ENCODE results near the gene FBRS.

Gene FBRS

GRCh38 chr16:30645727-30646126 lies 12.5 kb upstream of the FBRS start:
- DNase-seq: no peak

GRCh38 chr16:30647274-30647571 lies 11.0 kb upstream of the FBRS start:
- no peak for DNase-seq

GRCh38 chr16:30649725-30650368 lies 8.4 kb upstream of the FBRS start:
- DNase-seq: peak; percentile 62

- peak; percentile 100 for DNase-seq
Observed at GRCh38 chr16:30650369-30651123, 7.7 kb upstream of the FBRS start, which contains the start of gene PRR14. Gene PRR14 (plus strand): TSS chr16:30650960. CDS start chr16:30651646, 686 bp downstream.

GRCh38 chr16:30651124-30652004 lies 6.9 kb upstream of the FBRS start:
- peak; percentile 86 for DNase-seq

GRCh38 chr16:30652005-30652296 lies 6.3 kb upstream of the FBRS start:
- DNase-seq: no peak

GRCh38 chr16:30652718-30653117 lies 5.5 kb upstream of the FBRS start:
- DNase-seq: no peak

GRCh38 chr16:30654856-30655255 lies 3.4 kb upstream of the FBRS start:
- no peak for DNase-seq

- DNase-seq: no peak
Observed at GRCh38 chr16:30655815-30656347, 2.4 kb upstream of the FBRS start.

- no peak for DNase-seq
Observed at GRCh38 chr16:30656388-30656787, 1.8 kb upstream of the FBRS start.

GRCh38 chr16:30656974-30657865 lies 1.0 kb upstream of the FBRS start:
- DNase-seq: no peak

GRCh38 chr16:30658731-30659506 lies 688 bp downstream of the FBRS start:
- DNase-seq: peak; percentile 98

- DNase-seq: peak; percentile 47
Observed at GRCh38 chr16:30659507-30660423, 1.5 kb downstream of the FBRS start.

GRCh38 chr16:30660424-30661261 lies 2.4 kb downstream of the FBRS start:
- peak; percentile 34 for DNase-seq

- DNase-seq: no peak
Observed at GRCh38 chr16:30662449-30662848, 4.2 kb downstream of the FBRS start.

GRCh38 chr16:30663038-30663437 lies 4.8 kb downstream of the FBRS start:
- no peak for DNase-seq

GRCh38 chr16:30663820-30664219 lies 5.6 kb downstream of the FBRS start:
- DNase-seq: no peak

GRCh38 chr16:30664616-30665109 lies 6.4 kb downstream of the FBRS start:
- DNase-seq: no peak

GRCh38 chr16:30665155-30665829 lies 7.1 kb downstream of the FBRS start:
- no peak for DNase-seq
